HG02642 (cell line): ENCODE measurements around the gene KANTR.

Experiments
- ATAC-seq: cut with Tn5 transposase; IDR thresholded peaks from one replicate; pipeline ENCODE4 v1.9.1; 2021; ENCODE audit warnings: mild to moderate bottlenecking; ENCODE audit not compliant: unreplicated experiment, poor library complexity

The KANTR gene

GRCh38 chrX:53080628-53081580 is 13.0 kb upstream of the KANTR start:
- no peak for ATAC-seq

- ATAC-seq: peak; percentile 95
Measured at GRCh38 chrX:53081925-53082772, 11.8 kb upstream of the KANTR start, which contains the start of gene TSPYL2. TSS of gene TSPYL2 (plus strand) at chrX:53082367. CDS start at chrX:53082499, 132 bp downstream.

DNA sequence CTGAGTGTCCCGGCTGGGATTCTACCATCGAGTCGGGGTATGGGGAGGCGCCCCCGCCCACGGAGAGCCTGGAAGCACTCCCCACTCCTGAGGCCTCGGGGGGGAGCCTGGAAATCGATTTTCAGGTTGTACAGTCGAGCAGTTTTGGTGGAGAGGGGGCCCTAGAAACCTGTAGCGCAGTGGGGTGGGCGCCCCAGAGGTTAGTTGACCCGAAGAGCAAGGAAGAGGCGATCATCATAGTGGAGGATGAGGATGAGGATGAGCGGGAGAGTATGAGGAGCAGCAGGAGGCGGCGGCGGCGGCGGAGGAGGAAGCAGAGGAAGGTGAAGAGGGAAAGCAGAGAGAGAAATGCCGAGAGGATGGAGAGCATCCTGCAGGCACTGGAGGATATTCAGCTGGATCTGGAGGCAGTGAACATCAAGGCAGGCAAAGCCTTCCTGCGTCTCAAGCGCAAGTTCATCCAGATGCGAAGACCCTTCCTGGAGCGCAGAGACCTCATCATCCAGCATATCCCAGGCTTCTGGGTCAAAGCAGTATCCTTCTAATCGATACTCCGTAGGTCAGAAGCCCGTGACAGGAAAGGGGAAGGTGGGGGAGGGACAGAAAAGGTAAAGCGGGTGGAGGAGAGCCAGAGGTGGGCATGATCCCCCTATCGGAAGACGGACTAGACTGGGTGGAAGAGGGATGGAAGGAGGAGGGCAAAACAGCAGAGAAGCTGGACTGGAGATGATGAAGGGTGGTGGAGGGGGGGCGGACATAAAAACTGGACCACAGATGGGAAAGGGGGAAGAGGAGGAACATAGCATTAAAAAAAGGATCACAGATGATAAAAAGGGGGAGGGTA is 10.9 kb upstream of the KANTR start:
- ATAC-seq: no peak

- ATAC-seq: no peak
Measured at GRCh38 chrX:53084043-53084570, 9.8 kb upstream of the KANTR start.

DNA sequence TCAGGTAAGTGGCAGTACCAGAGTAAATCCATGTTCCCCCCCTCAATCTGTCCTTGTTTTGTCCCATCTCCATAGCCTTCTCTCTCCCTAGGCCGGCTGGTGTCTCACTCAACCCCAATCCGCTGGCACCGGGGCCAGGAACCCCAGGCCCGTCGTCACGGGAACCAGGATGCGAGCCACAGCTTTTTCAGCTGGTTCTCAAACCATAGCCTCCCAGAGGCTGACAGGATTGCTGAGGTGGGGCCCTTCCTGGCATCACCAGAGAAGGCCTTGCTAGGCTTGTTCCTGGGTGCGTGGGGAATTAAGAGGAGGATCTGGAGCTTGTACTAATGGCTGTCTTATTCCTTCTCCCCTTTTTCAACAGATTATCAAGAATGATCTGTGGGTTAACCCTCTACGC is 9.1 kb upstream of the KANTR start:
- no peak for ATAC-seq

- no peak for ATAC-seq
Measured at GRCh38 chrX:53085661-53086229, 8.2 kb upstream of the KANTR start.

DNA sequence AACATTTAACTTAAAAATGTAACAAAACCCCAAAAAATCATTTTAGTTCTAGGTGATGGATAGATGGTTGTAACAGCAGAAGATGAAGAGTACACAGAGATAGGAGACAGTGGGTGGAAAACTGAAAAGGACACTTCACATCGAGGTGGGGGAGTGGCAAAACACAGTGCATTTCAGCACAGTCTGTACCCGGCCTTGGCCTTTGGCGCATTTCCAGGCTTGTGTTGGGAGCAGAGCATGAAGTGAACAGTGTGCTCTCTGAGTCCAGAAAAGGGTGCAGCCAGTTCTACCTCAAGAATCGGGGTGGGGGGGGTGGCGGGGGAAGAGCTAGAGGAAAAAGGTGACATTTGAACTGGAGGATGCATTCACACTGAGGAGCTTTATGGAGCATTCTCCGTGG is 7.5 kb upstream of the KANTR start:
- no peak for ATAC-seq

GRCh38 chrX:53087388-53087831 is 6.5 kb upstream of the KANTR start:
- ATAC-seq: no peak

DNA sequence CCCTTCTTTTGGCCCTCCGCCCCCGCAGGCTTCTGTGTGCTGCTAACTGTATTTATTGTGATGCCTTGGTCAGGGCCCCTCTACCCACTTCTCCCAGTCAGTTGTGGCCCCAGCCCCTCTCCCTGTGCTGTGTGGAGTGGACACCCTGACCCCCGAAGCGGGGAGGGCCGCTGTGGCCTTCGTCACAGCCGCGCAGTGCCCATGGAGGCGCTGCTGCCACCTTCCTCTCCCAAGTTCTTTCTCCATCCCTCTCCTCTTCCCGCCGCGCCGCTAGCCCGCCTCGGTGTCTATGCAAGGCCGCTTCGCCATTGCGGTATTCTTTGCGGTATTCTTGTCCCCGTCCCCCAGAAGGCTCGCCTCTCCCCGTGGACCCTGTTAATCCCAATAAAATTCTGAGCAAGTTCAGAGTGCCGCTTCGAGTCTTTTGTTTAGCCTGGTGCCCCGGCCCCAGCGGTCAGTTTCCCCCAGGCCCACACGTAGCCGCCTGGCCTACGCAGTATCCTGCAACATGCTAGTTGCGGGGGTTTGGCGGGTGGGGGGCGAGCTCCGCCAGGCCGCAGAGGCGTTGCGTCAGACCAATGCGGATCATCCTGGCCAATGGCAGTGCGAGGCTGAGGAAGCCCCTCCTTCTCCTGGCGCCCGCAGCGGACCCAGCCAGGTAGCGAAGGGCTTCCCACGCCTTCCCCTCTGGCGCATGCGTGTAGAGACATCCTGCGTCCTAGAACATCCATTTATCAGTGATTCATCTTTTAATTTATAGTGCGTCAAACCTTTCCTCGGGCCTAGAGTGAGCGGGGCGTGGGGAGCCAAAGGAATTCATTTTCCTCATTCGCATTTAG is 5.6 kb upstream of the KANTR start:
- peak; percentile 54 for ATAC-seq

DNA sequence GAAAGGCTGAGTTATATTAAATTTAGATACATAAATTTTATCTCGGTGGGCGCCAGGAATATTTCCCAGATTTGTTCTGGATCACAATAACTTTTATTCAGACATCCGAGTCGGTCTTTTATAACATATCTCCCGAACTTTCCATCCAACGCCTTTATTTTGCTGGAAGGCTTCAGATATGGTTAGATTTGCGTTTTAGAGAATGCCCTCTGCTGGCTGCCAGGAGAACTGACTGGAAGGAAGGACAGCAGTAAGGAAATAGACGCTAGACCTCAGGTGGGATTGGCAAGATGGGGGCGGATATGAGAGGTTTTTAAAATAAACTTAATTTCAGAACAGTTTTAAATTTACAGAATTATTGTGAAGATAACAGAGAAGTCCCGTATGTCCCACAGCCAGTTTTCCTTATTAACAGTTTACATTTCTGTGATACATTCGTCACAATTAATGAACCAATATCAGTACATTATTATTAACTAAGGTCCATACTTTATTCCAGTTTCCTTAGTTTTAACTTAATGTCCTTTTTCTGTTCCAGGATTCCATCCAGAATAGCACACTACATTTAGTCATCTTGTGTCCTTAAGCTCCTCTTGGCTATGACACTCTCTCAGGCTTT is 4.6 kb upstream of the KANTR start:
- no peak for ATAC-seq

- no peak for ATAC-seq
Measured at GRCh38 chrX:53089925-53090324, 4.0 kb upstream of the KANTR start.

GRCh38 chrX:53091354-53091753 is 2.6 kb upstream of the KANTR start:
- ATAC-seq: no peak

DNA sequence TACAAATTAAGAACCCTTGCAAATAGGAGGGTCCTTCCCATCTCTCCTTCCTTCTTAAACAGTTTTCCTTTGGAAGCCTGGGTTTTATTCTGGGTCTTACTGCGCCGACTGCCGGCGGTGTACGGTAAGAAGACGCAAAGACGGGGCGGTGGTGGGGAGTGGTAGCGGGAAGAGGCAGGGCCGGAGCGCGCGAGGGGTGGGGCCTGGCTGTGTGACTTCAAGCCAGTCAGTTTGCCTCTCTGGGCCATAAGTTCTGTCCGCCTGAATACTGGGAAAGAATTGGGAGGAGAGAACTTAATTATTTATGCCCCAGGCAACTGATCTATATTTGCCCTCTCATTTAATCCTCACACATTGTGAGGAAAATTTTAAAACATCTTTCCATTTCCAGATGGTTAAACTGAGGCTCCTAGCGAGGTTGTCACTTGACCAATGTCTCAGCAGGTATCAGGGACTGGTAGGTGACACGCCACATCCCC is 726 bp upstream of the KANTR start:
- ATAC-seq: peak; percentile 55

- no peak for ATAC-seq
Measured at GRCh38 chrX:53094582-53094905, 602 bp downstream of the KANTR start.

GRCh38 chrX:53095796-53096195 is 1.9 kb downstream of the KANTR start:
- no peak for ATAC-seq

DNA sequence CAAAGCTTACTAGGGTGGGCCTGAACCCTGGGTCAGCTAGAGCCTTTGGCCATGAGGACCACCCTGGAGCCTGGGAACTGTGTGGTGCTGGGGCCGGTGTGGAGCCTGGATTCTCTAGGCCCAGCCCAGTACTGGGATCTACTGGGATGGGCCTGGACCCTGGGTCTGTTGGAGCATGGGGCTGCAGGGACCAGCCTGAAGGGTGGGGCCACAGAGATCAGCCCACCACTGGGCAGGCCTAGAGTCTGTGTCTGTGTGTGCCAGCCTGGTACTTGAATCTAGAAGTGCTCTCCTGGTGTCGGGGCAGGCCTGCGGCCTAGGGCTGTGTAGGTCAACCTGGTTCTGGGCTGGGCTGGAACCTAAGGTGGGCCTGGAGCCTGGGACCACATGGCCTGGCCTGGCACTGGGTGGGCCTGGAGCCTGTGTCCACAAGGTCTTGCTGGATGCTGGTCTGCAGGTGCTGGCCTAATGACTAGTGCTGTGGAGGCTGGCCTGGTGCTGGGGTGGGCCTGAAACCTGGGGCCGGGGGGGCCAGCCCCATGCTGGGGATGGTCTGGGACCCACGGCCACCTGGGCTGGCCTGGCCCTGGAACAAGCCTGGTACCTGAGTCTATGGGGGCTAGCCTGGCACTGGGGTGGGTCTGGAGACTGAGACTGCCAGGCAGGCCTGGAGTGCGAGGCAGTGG is 21.1 kb downstream of the KANTR start:
- no peak for ATAC-seq

DNA sequence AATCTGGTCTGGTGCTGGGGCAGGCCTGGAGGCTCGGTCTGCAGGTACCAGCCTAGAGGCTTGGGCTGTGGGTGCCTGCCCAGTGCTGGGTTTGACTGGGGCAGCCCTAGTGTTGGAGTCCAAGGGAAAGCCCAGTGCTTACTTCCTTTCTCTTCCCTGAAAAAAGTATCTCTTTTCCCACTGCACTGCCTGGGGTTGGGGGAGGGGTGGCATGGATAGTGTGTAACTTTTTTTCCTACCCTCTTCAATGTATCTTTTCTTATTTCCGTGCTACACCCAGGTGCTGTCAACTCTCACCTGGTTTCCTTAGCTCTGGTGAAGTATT is 21.6 kb downstream of the KANTR start:
- ATAC-seq: no peak

DNA sequence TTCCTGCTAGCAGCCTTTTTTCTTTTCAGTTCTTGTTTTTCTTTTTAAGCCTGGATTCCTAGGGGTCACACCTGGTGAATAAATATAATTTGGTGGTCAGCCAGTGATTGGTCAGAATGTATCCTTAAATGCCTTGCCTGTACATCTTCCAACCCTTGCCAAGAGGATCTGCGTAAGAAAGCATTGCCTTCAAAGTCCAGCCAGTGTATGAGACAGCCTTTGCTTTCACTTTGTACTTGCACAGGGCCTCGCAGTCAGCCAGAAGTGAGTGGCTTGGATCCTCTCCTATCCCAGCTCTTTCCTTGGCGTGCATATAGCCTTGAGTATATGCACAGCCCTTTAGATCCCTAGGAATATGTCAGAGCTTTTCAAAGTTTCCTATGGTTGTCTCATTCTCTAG is 22.2 kb downstream of the KANTR start:
- ATAC-seq: no peak
